Liver (tissue), 9 donors: ENCODE data around the gene RNF151. TPM values are rescaled to one million over a fixed set of nuclear protein-coding genes. Genes with fewer than 3 reads are reported as not detected.

Experiments used
- DNase-seq: peaks from one replicate; pipeline ENCODE4 v3.0.0-alpha.2; 2017; ENCODE audit warnings: low spot score
- H3K27ac ChIP-seq, 2 donors: one replicate each; pipeline ENCODE4 v1.7.0; 2013; ENCODE audit warnings: inconsistent platforms in 2 of 2, low read length in 2 of 2, control low read depth in 1 of 2, low read depth in 1 of 2, mild to moderate bottlenecking in 1 of 2
- H3K27me3 ChIP-seq, 4 donors: one replicate each; pipeline versions ENCODE4 v1.6.1 to v1.7.0; 2013; ENCODE audit warnings: low read length in 3 of 4, inconsistent platforms in 1 of 4, mild to moderate bottlenecking in 1 of 4, moderate library complexity in 1 of 4; ENCODE audit not compliant: control insufficient read depth in 4 of 4, insufficient read depth in 4 of 4
- H3K36me3 ChIP-seq, 4 donors: one replicate each; pipeline versions ENCODE4 v1.6.1 to v1.7.0; 2013; ENCODE audit warnings: low read length in 3 of 4, mild to moderate bottlenecking in 3 of 4, low read depth in 1 of 4, moderate library complexity in 1 of 4; ENCODE audit not compliant: control insufficient read depth in 4 of 4, insufficient read depth in 3 of 4
- H3K4me1 ChIP-seq, 4 donors: one replicate each; pipeline versions ENCODE4 v1.6.1 to v1.7.0; 2013; ENCODE audit warnings: low read length in 3 of 4, mild to moderate bottlenecking in 3 of 4, moderate library complexity in 1 of 4; ENCODE audit not compliant: control insufficient read depth in 4 of 4, insufficient read depth in 4 of 4
- H3K4me3 ChIP-seq, 3 donors: one replicate each; pipeline versions ENCODE4 v1.6.1 to v1.7.0; 2013; ENCODE audit warnings: low read length in 3 of 3, control low read depth in 1 of 3, low read depth in 1 of 3, mild to moderate bottlenecking in 1 of 3
- H3K9ac ChIP-seq, 2 donors: one replicate each; pipeline ENCODE4 v1.7.0; 2013; ENCODE audit warnings: low read length in 2 of 2, mild to moderate bottlenecking in 2 of 2, moderate library complexity in 2 of 2, control low read depth in 1 of 2, low read depth in 1 of 2
- H3K9me3 ChIP-seq, 4 donors: one replicate each; pipeline versions ENCODE4 v1.6.1 to v1.7.0; 2013; ENCODE audit warnings: low read length in 3 of 4; ENCODE audit not compliant: control insufficient read depth in 4 of 4
- EGR1 ChIP-seq, 2 donors: IDR thresholded peaks; 2 replicates each; pipeline ENCODE4 v1.6.1; 2016 to 2018; ENCODE audit warnings: antibody characterized with exemption in 2 of 2, low read depth in 2 of 2
- FOXA1 ChIP-seq: IDR thresholded peaks from 2 replicates; pipeline ENCODE4 v1.6.1; 2016; ENCODE audit warnings: antibody characterized with exemption
- FOXA2 ChIP-seq: IDR thresholded peaks from 2 replicates; pipeline ENCODE4 v1.6.1; 2016; ENCODE audit warnings: antibody characterized with exemption
- GABPA ChIP-seq, 2 donors: IDR thresholded peaks in 1 of 2; conservative IDR thresholded peaks in 1 of 2; 2 replicates each; pipeline ENCODE4 v1.6.1; 2016; ENCODE audit warnings: antibody characterized with exemption in 2 of 2, mild to moderate bottlenecking in 1 of 2, moderate library complexity in 1 of 2
- HNF4G ChIP-seq: IDR thresholded peaks from 2 replicates; pipeline ENCODE4 v1.6.1; 2016; ENCODE audit warnings: antibody characterized with exemption
- JUND ChIP-seq, 2 donors: IDR thresholded peaks; 2 replicates each; pipeline ENCODE4 v1.6.1; 2016; ENCODE audit warnings: antibody characterized with exemption in 2 of 2
- NR2F2 ChIP-seq: IDR thresholded peaks from 2 replicates; pipeline ENCODE4 v1.6.1; 2016; ENCODE audit warnings: antibody characterized with exemption
- RAD21 ChIP-seq, 2 donors: IDR thresholded peaks; 2 replicates each; pipeline ENCODE4 v1.6.1; 2016; ENCODE audit warnings: antibody characterized with exemption in 2 of 2, mild to moderate bottlenecking in 2 of 2
- RXRA ChIP-seq, 2 donors: IDR thresholded peaks; 2 replicates each; pipeline ENCODE4 v1.6.1; 2017 to 2018; ENCODE audit warnings: antibody characterized with exemption in 2 of 2, mild to moderate bottlenecking in 1 of 2
- SP1 ChIP-seq: IDR thresholded peaks from 2 replicates; pipeline ENCODE4 v1.6.1; 2018; ENCODE audit warnings: antibody characterized with exemption, mild to moderate bottlenecking
- YY1 ChIP-seq: IDR thresholded peaks from 2 replicates; pipeline ENCODE4 v1.6.1; 2016; ENCODE audit warnings: antibody characterized with exemption, mild to moderate bottlenecking
- WGBS: extraction: QIAGEN DNeasy Blood & Tissue Kit; methylation state at CpG from one replicate; pipeline ENCODE4 v1.1.7; 2013; 5-methylcytosine and 5-hydroxymethylcytosine counted together
- polyA plus RNA-seq, 2 donors: library from polyadenylated mRNA; stranded (reverse) in 1 of 2; unstranded in 1 of 2; fragments of 200-250 nt in 1 of 2; fragments of >200 nt in 1 of 2; fragmentation: Nextera tagmentation in 1 of 2; extraction: Ambion mirVana in 1 of 2; gene quantifications; one replicate each; pipeline versions ENCODE4 v1.2.1 to v1.2.3, GENCODE V29; 2013 to 2015
- total RNA-seq, 2 donors: library from RNA; depleted of rRNA; stranded (reverse); fragments of >200 nt; gene quantifications; one replicate each; pipeline ENCODE4 v1.2.3, GENCODE V29; 2014
- TF ChIP-seq, protein P1 (sequence below): fragments of 150-350 bp; IDR thresholded peaks from 2 replicates; pipeline ENCODE4 v1.5.1; 2017; ENCODE audit warnings: improper control_type of control experiment, low read depth, low read length; ENCODE audit not compliant: missing input control
- TF ChIP-seq, protein P2 (sequence below): IDR thresholded peaks from 2 replicates; pipeline ENCODE4 v1.6.1; 2016; ENCODE audit warnings: antibody characterized with exemption, mild to moderate bottlenecking
- TF ChIP-seq, protein P3 (sequence below): IDR thresholded peaks from 2 replicates; pipeline ENCODE4 v1.6.1; 2016; ENCODE audit warnings: antibody characterized with exemption
- TF ChIP-seq, protein P4 (sequence below): IDR thresholded peaks from 2 replicates; pipeline ENCODE4 v1.6.1; 2016; ENCODE audit warnings: antibody characterized with exemption
- donor health status: healthy.
- donor health status: healthy.
- donor health status: healthy.
- donor health status: healthy.
- donor health status: healthy.

The RNF151 gene
- total and polyA plus RNA-seq, 4 donors: not detected

DNA sequence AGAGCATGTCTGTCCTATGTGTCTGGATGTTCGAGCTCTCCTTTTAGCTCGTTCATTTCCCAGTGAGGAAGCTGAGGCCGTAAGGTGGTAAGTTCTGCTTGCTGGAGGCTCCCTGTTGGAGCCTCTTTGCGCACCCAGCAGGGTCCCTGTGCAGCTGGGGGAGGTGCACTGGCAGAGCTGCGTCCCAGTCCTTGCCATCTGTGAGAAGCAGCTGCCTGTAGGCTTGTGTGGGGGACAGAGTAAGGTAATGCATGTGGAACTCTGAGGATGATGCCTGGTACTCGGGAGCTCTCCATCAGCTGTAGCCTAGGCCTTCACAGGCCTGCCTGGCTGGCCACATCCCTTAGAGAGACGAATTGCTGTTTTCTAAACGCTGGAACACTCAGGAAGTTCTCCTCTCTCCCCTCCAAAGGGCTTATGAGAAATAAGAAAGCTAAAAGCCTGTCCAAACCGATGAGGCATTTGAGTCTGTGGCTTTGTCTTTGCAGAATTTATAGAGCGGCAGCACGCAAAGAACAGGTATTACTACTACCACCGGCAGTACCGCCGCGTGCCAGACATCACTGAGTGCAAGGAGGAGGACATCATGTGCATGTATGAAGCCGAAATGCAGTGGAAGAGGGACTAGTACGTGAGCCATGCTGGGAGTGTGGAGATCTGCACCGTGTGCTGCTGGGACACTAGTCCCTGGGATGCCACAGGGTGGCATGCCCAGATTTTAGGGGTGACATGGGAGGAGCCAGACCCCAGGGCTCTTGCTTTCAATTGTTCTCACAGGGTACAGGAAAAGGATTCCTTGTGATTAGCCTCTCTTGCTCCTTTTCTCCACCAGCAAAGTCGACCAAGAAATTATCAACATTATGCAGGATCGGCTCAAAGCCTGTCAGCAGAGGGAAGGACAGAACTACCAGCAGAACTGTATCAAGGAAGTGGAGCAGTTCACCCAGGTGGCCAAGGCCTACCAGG is 5.7 kb upstream of the RNF151 start:
- TF ChIP-seq RAD21 (IDR thresholded peaks at IDR 0.05) (no peak), HNF4G (no peak), NR2F2 (no peak), FOXA2 (no peak), JUND (IDR thresholded peaks at IDR 0.05) (no peak), YY1 (no peak), EGR1 (IDR thresholded peaks at IDR 0.05; ENCODE audit: low read depth in 2 of 2) (no peak), GABPA (IDR thresholded peaks at IDR 0.05 in 1 of 2, conservative IDR thresholded peaks at IDR 0.05 in 1 of 2) (no peak), FOXA1 (no peak), RXRA (IDR thresholded peaks at IDR 0.05) (no peak), SP1 (no peak)
- TF ChIP-seq, protein P1, sequence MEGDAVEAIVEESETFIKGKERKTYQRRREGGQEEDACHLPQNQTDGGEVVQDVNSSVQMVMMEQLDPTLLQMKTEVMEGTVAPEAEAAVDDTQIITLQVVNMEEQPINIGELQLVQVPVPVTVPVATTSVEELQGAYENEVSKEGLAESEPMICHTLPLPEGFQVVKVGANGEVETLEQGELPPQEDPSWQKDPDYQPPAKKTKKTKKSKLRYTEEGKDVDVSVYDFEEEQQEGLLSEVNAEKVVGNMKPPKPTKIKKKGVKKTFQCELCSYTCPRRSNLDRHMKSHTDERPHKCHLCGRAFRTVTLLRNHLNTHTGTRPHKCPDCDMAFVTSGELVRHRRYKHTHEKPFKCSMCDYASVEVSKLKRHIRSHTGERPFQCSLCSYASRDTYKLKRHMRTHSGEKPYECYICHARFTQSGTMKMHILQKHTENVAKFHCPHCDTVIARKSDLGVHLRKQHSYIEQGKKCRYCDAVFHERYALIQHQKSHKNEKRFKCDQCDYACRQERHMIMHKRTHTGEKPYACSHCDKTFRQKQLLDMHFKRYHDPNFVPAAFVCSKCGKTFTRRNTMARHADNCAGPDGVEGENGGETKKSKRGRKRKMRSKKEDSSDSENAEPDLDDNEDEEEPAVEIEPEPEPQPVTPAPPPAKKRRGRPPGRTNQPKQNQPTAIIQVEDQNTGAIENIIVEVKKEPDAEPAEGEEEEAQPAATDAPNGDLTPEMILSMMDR: no peak
- TF ChIP-seq, protein P2, sequence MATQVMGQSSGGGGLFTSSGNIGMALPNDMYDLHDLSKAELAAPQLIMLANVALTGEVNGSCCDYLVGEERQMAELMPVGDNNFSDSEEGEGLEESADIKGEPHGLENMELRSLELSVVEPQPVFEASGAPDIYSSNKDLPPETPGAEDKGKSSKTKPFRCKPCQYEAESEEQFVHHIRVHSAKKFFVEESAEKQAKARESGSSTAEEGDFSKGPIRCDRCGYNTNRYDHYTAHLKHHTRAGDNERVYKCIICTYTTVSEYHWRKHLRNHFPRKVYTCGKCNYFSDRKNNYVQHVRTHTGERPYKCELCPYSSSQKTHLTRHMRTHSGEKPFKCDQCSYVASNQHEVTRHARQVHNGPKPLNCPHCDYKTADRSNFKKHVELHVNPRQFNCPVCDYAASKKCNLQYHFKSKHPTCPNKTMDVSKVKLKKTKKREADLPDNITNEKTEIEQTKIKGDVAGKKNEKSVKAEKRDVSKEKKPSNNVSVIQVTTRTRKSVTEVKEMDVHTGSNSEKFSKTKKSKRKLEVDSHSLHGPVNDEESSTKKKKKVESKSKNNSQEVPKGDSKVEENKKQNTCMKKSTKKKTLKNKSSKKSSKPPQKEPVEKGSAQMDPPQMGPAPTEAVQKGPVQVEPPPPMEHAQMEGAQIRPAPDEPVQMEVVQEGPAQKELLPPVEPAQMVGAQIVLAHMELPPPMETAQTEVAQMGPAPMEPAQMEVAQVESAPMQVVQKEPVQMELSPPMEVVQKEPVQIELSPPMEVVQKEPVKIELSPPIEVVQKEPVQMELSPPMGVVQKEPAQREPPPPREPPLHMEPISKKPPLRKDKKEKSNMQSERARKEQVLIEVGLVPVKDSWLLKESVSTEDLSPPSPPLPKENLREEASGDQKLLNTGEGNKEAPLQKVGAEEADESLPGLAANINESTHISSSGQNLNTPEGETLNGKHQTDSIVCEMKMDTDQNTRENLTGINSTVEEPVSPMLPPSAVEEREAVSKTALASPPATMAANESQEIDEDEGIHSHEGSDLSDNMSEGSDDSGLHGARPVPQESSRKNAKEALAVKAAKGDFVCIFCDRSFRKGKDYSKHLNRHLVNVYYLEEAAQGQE: no peak
- TF ChIP-seq, protein P3, sequence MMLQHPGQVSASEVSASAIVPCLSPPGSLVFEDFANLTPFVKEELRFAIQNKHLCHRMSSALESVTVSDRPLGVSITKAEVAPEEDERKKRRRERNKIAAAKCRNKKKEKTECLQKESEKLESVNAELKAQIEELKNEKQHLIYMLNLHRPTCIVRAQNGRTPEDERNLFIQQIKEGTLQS: no peak
- TF ChIP-seq, protein P4, sequence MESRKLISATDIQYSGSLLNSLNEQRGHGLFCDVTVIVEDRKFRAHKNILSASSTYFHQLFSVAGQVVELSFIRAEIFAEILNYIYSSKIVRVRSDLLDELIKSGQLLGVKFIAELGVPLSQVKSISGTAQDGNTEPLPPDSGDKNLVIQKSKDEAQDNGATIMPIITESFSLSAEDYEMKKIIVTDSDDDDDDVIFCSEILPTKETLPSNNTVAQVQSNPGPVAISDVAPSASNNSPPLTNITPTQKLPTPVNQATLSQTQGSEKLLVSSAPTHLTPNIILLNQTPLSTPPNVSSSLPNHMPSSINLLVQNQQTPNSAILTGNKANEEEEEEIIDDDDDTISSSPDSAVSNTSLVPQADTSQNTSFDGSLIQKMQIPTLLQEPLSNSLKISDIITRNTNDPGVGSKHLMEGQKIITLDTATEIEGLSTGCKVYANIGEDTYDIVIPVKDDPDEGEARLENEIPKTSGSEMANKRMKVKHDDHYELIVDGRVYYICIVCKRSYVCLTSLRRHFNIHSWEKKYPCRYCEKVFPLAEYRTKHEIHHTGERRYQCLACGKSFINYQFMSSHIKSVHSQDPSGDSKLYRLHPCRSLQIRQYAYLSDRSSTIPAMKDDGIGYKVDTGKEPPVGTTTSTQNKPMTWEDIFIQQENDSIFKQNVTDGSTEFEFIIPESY: no peak
- Histone ChIP-seq H3K9me3 (no peaks in the 10 kb centered on the region), H3K4me3 (peak overlapping the region in 1 of 3 donors; percentile 80), H3K27ac (no peak overlapping the region), H3K4me1 (peaks cover 7 to 37% (median 29%) of the 10 kb centered on the region in 4 donors), H3K27me3 (no peaks in the 10 kb centered on the region), H3K36me3 (peaks cover 0 to 26% (median 7%) of the 10 kb centered on the region in 4 donors), H3K9ac (no peak overlapping the region)
- 70% methylated on average over 20 of the region's 20 CpGs for WGBS
- DNase-seq: no peak
